ENCODE data around the gene HEPN1.
"Not testable (repeated sequence)": the region's sequence is repeated elsewhere in the genome, so short reads cannot be mapped to it uniquely, and the experiment has no call there.

HEPN1 gene

GRCh38 chr11:124942466-124943253, 23.6 kb downstream of the HEPN1 start:
- DNase-seq: peak in 34 of 51 donors; percentile 14 to 91 (median 53)

GRCh38 chr11:124943254-124943616, 24.2 kb downstream of the HEPN1 start:
- peak in 37 of 51 donors; percentile 11 to 85 (median 57) for DNase-seq

GRCh38 chr11:124943741-124944140, 24.7 kb downstream of the HEPN1 start:
- DNase-seq: peak in 1 of 51 donors; percentile 53

- no peak for DNase-seq
Observed at GRCh38 chr11:124944565-124944964, 25.5 kb downstream of the HEPN1 start.

GRCh38 chr11:124945826-124946225, 26.8 kb downstream of the HEPN1 start:
- no peak for DNase-seq

- peak in 39 of 51 donors; percentile 17 to 91 (median 68) for DNase-seq
Observed at GRCh38 chr11:124946735-124947141, 27.7 kb downstream of the HEPN1 start.

GRCh38 chr11:124950601-124951330, 31.7 kb downstream of the HEPN1 start:
- DNase-seq: no peak

GRCh38 chr11:124951341-124951740, 32.3 kb downstream of the HEPN1 start:
- DNase-seq: no peak

- DNase-seq: peak; percentile 51 to 99 (median 95)
Observed at GRCh38 chr11:124953753-124954589, 34.9 kb downstream of the HEPN1 start, which contains the start of gene CCDC15. Gene CCDC15 (plus strand): TSS chr11:124954202. CDS start chr11:124954733, 531 bp downstream.

GRCh38 chr11:124954590-124954955, 35.5 kb downstream of the HEPN1 start:
- no peak for DNase-seq

- no peak for DNase-seq
Observed at GRCh38 chr11:124955035-124955434, 36.0 kb downstream of the HEPN1 start.

GRCh38 chr11:124961972-124962609, 43.0 kb downstream of the HEPN1 start:
- peak in 2 of 51 donors; percentile 20 to 65 for DNase-seq

- DNase-seq: not testable (repeated sequence)
Observed at GRCh38 chr11:124968197-124968596, 49.1 kb downstream of the HEPN1 start.
